H54 (cell line): ENCODE data around the gene ESPNL.

ENCODE experiments used
- DNase-seq: peaks from one replicate; pipeline ENCODE4 v3.0.0; 2011; ENCODE audit warnings: low spot score, mixed read lengths; ENCODE audit not compliant: insufficient read length
- FAIRE-seq: peaks from 3 replicates; lab custom pipeline; 2011; peaks lifted over from hg19 to GRCh38; lab: Jason Lieb, UNC
- POLR2A ChIP-seq: IDR thresholded peaks from 2 replicates; pipeline ENCODE4 v1.6.1; 2011; ENCODE audit warnings: low read depth, mild to moderate bottlenecking, low read length

The ESPNL gene

GRCh38 chr2:238128534-238129001 lies 28.4 kb downstream of the ESPNL start:
- no peak for TF ChIP-seq POLR2A
- FAIRE-seq (no peak), DNase-seq (no peak)

- TF ChIP-seq POLR2A, result no peak
- FAIRE-seq, result no peak
- no peak for DNase-seq
Observed at GRCh38 chr2:238129166-238130010, 29.2 kb downstream of the ESPNL start.

DNA sequence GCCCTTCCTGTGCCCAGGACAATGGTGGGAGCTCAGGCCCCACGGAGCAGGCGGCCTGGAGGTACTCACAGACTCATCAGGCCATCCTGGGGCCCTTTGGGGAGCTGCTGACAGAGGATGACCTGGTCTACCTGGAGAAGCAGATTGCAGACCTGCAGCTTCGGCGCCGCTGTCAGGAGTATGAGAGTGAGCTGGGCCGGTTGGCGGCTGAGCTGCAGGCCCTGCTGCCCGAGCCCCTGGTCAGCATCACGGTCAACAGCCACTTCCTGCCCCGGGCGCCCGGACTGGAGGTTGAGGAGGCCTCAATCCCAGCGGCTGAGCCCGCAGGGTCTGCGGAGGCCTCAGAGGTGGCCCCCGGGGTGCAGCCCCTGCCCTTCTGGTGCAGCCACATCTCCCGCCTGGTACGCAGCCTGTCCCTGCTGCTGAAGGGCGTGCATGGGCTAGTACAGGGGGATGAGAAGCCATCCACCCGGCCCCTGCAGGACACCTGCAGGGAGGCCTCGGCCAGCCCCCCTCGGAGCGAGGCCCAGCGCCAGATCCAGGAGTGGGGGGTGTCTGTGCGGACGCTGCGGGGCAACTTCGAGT lies 30.1 kb downstream of the ESPNL start:
- FAIRE-seq (no peak), DNase-seq (no peak)
- no peak for TF ChIP-seq POLR2A

DNA sequence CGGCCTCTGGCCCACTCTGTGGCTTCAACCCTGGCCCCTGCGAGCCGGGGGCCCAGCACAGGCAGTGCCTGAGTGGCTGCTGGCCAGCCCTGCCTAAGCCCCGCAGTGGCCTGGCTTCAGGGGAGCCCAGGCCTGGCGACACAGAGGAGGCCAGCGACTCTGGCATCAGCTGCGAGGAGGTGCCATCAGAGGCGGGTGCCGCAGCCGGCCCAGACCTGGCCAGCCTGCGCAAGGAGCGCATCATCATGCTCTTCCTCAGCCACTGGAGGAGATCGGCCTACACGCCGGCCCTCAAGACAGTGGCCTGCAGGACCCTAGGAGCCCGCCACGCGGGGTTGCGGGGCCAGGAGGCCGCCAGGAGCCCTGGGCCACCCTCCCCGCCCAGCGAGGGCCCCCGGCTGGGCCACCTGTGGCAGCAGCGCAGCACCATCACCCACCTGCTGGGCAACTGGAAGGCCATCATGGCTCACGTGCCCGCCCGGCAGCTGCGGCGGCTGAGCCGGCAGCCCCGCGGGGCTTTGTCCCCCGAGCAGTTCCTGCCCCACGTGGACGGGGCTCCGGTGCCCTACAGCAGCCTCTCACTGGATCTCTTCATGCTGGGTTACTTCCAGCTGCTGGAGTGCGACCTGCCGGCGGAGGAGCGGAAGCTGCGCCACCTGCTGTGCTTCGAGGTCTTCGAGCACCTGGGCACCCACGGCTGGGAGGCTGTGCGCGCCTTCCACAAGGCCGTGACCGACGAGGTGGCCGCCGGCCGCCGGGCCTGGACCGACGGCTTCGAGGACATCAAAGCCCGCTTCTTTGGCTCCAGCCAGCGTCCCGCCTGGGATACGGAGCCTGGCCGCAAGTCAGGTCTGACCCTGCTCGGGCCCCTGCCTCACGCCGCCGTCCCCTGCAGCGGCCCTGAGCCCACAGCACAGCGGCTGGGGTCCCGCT lies 30.8 kb downstream of the ESPNL start:
- no peak for DNase-seq
- FAIRE-seq, result no peak
- no peak for TF ChIP-seq POLR2A

DNA sequence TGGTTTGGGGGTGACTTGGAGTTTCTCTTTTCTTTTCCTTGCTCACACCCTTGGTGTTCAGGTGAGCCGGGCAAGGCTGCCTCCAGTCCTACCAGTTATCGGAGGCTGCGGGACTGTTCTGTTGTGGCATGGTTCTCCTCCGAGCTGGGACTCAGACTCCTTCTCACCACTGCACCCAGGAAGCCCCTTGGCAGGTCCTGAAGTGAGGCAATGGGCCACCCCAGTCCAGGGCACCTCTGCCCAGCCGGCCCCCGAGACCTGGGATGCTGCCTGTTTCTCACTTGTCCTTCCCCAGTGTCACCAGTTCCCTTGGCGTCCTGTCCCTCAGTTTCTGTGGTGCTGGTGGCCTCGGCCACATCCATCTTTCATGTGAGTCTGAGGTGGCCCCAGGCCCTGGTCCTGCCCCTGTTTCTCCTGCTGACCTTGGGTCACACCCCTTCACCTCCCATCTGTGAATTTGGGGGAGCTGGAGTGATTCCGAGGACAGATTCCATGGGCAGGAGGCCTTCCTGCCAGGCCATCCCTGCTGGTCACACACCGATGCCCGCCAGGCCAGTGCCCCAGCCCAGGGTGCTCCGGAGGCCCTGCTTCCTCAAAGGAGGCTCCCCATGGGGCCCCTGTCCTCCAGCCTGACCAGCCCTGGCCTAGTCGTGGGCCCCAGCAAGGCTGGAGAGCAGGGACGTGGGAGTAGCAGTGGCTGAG lies 31.8 kb downstream of the ESPNL start:
- no peak for TF ChIP-seq POLR2A
- no peak for DNase-seq
- FAIRE-seq, result no peak

DNA sequence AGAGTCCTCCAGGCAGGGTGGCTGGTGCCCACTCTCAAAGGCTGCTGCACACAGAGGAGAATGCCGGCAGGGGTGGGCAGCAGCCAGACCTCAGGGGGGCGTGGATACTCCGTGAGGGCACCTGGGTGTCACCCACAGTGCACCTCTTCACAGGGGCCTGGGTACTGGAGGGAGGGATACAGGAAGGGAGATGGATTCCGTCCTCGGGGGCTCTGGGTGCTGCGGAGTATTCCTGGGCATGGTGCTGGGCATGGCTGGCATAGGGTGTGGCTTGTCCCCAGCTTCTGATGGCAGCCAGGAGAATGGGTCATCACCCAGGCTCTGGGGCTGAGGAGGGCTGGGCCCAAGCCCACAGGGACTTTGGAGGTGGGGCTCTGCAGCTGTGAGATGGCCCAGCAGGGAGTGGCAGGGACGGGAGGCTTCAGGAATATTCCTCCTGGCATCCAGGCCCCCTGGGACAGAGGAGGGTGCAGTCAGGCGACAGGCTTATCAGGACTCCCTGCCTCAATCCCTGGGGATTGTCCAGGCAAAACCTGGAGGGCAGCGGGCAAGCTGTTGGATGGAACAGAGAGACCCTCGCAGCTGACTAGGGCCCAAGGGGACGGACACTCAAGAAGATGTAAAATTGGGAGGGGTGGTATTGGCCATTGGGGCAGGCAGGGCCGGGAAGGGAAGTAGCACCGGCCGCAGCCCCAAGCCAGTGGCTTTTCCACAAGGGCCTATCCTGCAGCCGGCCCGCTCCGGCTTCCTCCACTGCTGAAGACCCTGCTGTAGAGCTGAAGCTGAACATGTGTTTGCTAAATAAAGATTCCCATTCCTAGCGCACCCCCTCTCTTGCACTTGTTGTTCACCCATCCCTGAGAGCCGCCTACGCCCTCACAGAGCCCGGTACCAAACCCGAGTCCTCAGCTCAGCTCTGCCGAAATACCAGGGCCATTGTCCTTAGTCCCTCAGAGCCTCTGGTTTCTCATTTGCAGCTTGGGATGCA lies 32.6 kb downstream of the ESPNL start:
- FAIRE-seq (no peak), DNase-seq (no peak)
- no peak for TF ChIP-seq POLR2A

DNA sequence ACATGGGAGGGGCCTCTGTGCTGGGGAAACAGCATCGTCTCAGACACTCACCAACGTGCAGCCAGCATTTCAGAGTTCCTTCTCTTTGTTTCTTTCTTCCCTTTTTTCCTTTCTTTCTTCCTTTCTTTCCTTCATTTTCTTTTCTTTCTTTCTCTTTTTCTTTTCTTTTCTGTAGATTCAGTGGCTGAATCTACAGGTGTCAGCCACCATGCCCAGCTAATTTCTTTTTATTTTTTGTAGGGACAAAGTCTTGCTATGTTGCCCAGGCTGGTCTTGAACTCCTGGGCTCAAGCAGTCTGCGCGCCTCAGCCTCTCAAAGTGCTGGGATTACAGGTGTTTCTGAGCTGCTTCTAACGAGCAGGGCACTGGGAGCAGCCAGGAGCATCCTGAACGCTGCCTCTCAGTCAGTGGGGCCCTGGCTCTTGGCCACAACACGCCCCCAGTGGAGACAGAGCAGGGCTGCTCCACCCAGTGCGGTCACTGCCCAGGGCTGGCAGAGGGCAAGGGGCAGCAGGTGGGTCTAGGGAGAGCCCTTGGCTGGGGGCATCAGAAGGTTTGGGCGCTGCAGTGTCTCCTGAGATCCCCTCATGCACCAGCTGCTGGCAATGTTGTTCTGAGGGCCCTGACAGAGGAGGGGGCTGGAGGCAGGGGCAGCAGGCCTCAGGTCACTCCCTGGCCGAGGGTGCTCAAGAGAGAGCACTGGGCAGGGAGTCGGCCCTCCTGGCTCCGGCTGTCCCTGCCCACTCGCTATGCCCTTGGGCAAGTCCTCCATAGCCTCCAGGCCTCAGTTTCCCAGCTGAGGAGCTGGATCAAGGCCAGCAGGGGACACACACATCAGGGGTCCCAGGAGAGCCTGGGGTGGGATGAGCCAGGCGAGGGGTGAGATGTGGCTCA lies 33.6 kb downstream of the ESPNL start:
- FAIRE-seq (no peak), DNase-seq (no peak)
- no peak for TF ChIP-seq POLR2A

DNA sequence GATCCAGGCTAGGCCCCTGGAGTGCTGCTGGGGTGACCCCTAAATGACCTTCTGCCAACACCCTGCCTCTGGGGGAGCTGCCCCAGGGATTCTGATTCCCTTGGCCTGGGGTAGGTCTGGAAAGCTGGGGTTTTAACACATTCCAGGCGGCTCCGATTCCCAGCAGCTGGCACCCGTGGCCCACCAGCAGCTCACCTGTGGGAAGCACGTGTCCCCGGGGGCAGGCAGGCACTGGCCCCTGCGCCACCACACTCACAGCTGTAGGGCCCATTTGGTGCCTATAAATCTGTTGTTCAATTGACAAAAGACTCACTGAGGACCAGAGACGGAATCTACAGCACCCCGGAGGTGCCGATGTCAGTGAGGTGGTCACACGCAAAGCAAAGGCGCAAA lies 34.2 kb downstream of the ESPNL start:
- DNase-seq (no peak), FAIRE-seq (no peak)
- TF ChIP-seq POLR2A, result no peak

- no peak for TF ChIP-seq POLR2A
- no peak for FAIRE-seq
Observed at GRCh38 chr2:238135601-238136150, 35.5 kb downstream of the ESPNL start.

DNA sequence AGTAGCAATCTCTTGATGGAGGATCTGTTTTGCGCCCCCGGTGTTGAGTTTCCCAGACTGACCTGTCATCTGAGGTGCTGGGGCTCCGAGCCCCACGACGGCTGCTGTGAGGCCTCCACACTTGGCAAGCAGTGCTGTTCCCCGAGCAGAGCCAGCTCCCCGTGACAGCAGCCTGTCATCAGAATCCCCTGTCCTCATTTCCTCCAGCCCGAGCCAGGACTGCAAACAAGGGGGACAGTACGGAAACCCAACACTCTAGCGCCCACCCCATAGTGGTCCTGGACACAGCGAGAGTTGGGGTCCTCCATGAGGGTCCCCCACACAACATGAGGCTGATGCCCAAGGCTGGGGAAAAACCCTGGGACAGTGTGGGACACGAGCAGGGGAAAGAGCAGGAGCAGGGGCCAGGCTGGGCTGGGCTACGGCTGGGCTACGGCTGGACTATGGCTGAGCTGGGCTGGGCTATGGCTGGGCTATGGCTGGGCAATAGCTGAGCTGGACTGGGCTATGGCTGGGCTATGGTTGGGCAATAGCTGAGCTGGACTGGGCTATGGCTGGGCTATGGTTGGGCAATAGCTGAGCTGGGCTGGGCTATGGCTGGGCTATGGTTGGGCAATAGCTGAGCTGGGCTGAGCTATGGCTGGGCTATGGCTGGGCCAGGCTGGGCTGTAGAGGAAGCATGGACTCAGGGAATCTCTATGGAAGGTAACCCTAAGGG lies 36.8 kb downstream of the ESPNL start:
- DNase-seq (no peak), FAIRE-seq (no peak)
- no peak for TF ChIP-seq POLR2A

More at GRCh38 chr2:238135601-238136150, 35.5 kb downstream of the ESPNL start:
- no peak for DNase-seq
